ENCODE results near the gene MAPK11. TPM values are rescaled to one million over a fixed set of nuclear protein-coding genes. Genes with fewer than 3 reads are reported as not detected.

MAPK11 gene
- total and polyA plus RNA-seq, 9 of the 15 experiments (the other 6 are each of a cell fraction or from before 2014, with no cell fraction given): 0.06 to 14.6 (median 5.3) TPM

- TF ChIP-seq CHD7 (IDR thresholded peaks at IDR 0.05; ENCODE audit: low read depth, low read length) (no peak), ZBTB49 (CRISPR knock-in tag; IDR thresholded peaks at IDR 0.05; ENCODE audit: borderline replicate concordance) (no peak), TEAD1 (CRISPR knock-in tag; IDR thresholded peaks at IDR 0.05) (0 out of 4 replicates have a peak, but pooled peaks of 1 of the 2 experiments have one; percentile 11), USF2 (CRISPR knock-in tag; IDR thresholded peaks at IDR 0.05) (no peak), ZNF280A (IDR thresholded peaks at IDR 0.05; ENCODE audit: low read depth, partially characterized antibody) (no peak), RBM22 (IDR thresholded peaks at IDR 0.05; ENCODE audit: low read depth, low read length, poor library complexity, severe bottlenecking) (peak; percentile 30), TAF15 (IDR thresholded peaks at IDR 0.05; ENCODE audit: low read depth, low read length) (peak; percentile 12; the same call in 1 of the 2 replicates), CHD1 (IDR thresholded peaks at IDR 0.05; ENCODE audit: low read length) (no peak), ZNF699 (CRISPR knock-in tag; IDR thresholded peaks at IDR 0.05; ENCODE audit: insufficient replicate concordance) (no peak), MAZ (CRISPR knock-in tag; conservative IDR thresholded peaks at IDR 0.05 in 1 of 2, IDR thresholded peaks at IDR 0.05 in 1 of 2) (no peak), ELF4 (CRISPR knock-in tag; IDR thresholded peaks at IDR 0.05) (no peak)
Observed at GRCh38 chr22:50250249-50250554, 20.0 kb downstream of the MAPK11 start (continued).

All from K562 (cell line).